Osteocyte (in vitro differentiated cells): ENCODE measurements around the gene GPR142. TPM values are rescaled to one million over a fixed set of nuclear protein-coding genes. Genes with fewer than 3 reads are reported as not detected.

Experiments used
- DNase-seq: peaks from one replicate; pipeline ENCODE4 v3.0.0; 2021; ENCODE audit warnings: mixed read lengths; ENCODE audit not compliant: unreplicated experiment; ENCODE audit errors: extremely low spot score
- H3K27ac Mint-ChIP-seq: one replicate; pipeline ENCODE4 v1.8.0; 2021; ENCODE audit warnings: mild to moderate bottlenecking, mixed read lengths; ENCODE audit not compliant: unreplicated experiment
- H3K27me3 Mint-ChIP-seq: one replicate; pipeline ENCODE4 v1.8.0; 2021; ENCODE audit warnings: mixed read lengths; ENCODE audit not compliant: unreplicated experiment
- H3K36me3 Mint-ChIP-seq: one replicate; pipeline ENCODE4 v1.8.0; 2021; ENCODE audit warnings: mixed read lengths; ENCODE audit not compliant: unreplicated experiment
- H3K4me1 Mint-ChIP-seq: one replicate; pipeline ENCODE4 v1.8.0; 2021; ENCODE audit warnings: mixed read lengths; ENCODE audit not compliant: unreplicated experiment
- H3K4me3 Mint-ChIP-seq: one replicate; pipeline ENCODE4 v1.8.0; 2021; ENCODE audit warnings: mild to moderate bottlenecking, moderate library complexity, mixed read lengths; ENCODE audit not compliant: unreplicated experiment
- H3K9me3 Mint-ChIP-seq: one replicate; pipeline ENCODE4 v1.8.0; 2021; ENCODE audit warnings: mixed read lengths; ENCODE audit not compliant: unreplicated experiment
- total RNA-seq: library from RNA; stranded (reverse); gene quantifications from 2 replicates; pipeline ENCODE4 v1.2.1, GENCODE V29; 2021
- TF ChIP-seq, protein P1 (sequence below): fragments of 200-600 bp; sonication (generic); IDR thresholded peaks from 2 replicates; pipeline ENCODE4 v1.5.0; 2021; ENCODE audit warnings: antibody characterized with exemption, mild to moderate bottlenecking, moderate library complexity

GPR142 gene
- total RNA-seq, 1 donor from 2014 or later: not detected

DNA sequence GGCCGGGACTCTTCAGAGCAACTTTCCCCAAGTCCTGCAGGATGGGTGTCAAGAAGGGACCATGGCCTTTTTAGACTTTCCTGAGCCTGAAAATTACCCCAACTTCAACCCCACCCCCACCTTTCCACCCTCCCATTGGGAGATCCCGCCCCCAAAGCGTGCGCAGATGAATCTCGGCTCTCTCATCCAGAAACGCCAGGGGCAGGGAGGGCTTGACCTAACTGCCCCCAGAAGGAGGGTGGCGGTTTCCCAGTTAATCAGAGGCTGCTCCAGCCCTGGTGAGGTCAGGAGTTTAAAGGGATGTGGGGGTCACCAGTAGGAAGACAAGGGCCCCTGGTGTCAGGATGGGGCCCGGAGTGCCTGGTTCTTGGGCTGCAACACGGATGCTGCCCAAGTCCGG, 40.8 kb upstream of the GPR142 start:
- H3K4me1 Mint-ChIP-seq: peaks cover 2% of the 10 kb centered on the region
- H3K27me3 Mint-ChIP-seq: peaks cover 53% of the 10 kb centered on the region
- TF ChIP-seq, protein P1, sequence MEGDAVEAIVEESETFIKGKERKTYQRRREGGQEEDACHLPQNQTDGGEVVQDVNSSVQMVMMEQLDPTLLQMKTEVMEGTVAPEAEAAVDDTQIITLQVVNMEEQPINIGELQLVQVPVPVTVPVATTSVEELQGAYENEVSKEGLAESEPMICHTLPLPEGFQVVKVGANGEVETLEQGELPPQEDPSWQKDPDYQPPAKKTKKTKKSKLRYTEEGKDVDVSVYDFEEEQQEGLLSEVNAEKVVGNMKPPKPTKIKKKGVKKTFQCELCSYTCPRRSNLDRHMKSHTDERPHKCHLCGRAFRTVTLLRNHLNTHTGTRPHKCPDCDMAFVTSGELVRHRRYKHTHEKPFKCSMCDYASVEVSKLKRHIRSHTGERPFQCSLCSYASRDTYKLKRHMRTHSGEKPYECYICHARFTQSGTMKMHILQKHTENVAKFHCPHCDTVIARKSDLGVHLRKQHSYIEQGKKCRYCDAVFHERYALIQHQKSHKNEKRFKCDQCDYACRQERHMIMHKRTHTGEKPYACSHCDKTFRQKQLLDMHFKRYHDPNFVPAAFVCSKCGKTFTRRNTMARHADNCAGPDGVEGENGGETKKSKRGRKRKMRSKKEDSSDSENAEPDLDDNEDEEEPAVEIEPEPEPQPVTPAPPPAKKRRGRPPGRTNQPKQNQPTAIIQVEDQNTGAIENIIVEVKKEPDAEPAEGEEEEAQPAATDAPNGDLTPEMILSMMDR: no peak
- no peaks in the 10 kb centered on the region for H3K9me3 Mint-ChIP-seq
- no peak overlapping the region for H3K27ac Mint-ChIP-seq
- H3K36me3 Mint-ChIP-seq: no peaks in the 10 kb centered on the region
- H3K4me3 Mint-ChIP-seq: no peak overlapping the region
- no peak for DNase-seq

DNA sequence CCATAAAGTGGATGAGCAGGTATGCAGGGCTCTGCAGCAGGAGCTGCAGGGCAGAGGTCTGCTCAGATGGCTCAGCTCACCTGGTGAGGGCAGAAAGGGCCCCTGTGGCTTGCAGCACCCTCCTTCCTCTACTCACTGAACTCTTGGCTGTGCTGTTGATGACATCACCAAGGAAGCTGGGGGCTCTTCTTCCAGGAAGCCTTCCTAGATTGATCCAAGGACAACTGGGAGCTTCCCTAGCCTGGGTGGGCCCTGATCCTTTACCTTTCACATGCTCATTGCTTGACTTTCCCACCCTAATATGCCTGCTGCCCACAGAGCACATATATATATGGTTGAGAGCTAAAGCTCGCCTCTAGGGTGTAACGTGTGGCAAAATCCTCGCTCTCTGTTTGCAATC, 38.8 kb upstream of the GPR142 start:
- peaks cover 2% of the 10 kb centered on the region for H3K4me1 Mint-ChIP-seq
- H3K27ac Mint-ChIP-seq: no peak overlapping the region
- no peaks in the 10 kb centered on the region for H3K36me3 Mint-ChIP-seq
- no peak overlapping the region for H3K4me3 Mint-ChIP-seq
- H3K9me3 Mint-ChIP-seq: no peaks in the 10 kb centered on the region
- H3K27me3 Mint-ChIP-seq: peaks cover 43% of the 10 kb centered on the region
- TF ChIP-seq, protein P1: no peak
- no peak for DNase-seq

DNA sequence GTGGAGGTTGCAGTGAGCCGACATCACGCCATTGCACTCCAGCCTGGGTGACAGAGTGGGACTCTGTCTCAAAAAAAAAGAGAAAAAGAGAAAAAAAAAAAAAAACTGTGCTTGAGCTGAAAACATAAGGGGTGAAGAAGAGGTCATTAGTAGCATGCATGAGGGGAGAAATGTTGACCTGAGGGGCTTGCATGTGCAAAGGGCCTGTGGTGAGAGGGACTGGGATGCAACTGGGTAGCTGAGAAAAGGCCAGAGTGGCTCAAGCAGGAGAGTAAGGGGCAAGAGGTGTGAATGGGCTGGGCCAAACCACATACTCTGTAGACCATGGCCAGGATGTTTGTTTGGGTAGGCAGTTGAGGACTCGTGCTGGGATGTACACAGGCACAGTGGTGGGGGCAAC, 37.9 kb upstream of the GPR142 start:
- no peak overlapping the region for H3K4me3 Mint-ChIP-seq
- TF ChIP-seq, protein P1: no peak
- DNase-seq: no peak
- H3K4me1 Mint-ChIP-seq: peaks cover 2% of the 10 kb centered on the region
- H3K36me3 Mint-ChIP-seq: no peaks in the 10 kb centered on the region
- no peaks in the 10 kb centered on the region for H3K9me3 Mint-ChIP-seq
- no peak overlapping the region for H3K27ac Mint-ChIP-seq
- peaks cover 40% of the 10 kb centered on the region for H3K27me3 Mint-ChIP-seq

DNA sequence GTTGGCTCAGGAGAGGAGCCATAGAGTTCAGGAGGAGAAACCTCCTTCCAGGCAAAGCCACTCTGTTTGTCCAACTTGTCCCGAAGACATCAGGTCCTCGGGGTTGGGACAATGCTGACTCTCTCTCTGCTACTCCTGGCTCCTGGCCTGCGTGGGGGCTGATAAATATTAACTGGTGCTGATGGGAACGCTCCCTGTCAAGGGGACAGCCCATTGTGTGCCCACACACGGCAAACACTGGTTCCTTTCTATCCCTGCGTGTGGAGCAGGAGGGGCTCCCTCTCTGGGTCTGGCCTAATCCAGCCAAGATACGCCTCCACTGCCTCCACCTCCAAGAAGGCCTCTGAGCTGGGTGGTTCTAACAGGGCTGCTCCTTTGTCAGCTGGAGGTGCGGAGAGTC, 36.9 kb upstream of the GPR142 start:
- Mint-ChIP-seq H3K27ac (no peak overlapping the region), H3K4me1 (peaks cover under 1% of the 10 kb centered on the region), H3K9me3 (no peaks in the 10 kb centered on the region), H3K4me3 (no peak overlapping the region), H3K27me3 (peaks cover 29% of the 10 kb centered on the region), H3K36me3 (no peaks in the 10 kb centered on the region)
- DNase-seq: no peak
- TF ChIP-seq, protein P1: no peak

DNA sequence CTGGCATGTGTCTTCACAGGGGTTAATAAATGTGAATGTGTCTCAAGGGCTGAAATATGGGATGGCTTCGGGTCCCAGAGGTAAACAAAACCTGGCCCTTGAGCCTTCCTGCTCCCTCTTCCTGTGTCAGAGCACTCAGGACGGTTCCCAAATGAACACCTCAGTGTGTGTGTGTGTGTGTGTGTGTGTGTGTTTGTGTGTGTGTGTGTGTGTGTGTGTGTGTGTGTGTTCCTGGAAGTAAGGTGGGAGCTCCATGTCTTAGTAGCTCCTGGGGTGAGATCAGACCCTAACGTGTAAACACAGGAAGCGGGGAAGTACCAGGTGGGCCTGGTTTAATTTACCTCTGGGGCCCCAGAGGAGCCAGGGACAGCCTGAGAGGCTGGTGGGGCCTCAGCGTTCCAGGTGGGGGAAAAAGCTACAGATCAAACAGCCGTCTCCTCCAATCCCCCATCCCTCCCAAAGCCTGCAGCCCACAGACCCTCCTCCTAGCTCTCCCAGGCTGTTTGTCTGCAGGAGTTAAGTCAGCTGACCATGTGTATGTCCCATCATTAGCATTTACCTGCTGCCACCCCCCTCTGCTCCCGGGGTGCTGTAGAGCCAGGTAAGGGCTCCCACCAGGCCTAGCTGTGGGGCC, 35.2 kb upstream of the GPR142 start:
- no peaks in the 10 kb centered on the region for H3K36me3 Mint-ChIP-seq
- no peak overlapping the region for H3K4me3 Mint-ChIP-seq
- no peaks in the 10 kb centered on the region for H3K9me3 Mint-ChIP-seq

More for the DNA sequence above, 35.2 kb upstream of the GPR142 start:
- Mint-ChIP-seq H3K4me1 (no peaks in the 10 kb centered on the region), H3K27me3 (peaks cover 24% of the 10 kb centered on the region), H3K27ac (no peak overlapping the region)
- no peak for DNase-seq
- TF ChIP-seq, protein P1: no peak
